ENCODE measurements around the gene TP53I3. TPM values are rescaled to one million over a fixed set of nuclear protein-coding genes. Genes with fewer than 3 reads are reported as not detected.

The TP53I3 gene
- total RNA-seq, 4 donors from 2014 or later, result 83.2 to 257 (median 128) TPM

DNA sequence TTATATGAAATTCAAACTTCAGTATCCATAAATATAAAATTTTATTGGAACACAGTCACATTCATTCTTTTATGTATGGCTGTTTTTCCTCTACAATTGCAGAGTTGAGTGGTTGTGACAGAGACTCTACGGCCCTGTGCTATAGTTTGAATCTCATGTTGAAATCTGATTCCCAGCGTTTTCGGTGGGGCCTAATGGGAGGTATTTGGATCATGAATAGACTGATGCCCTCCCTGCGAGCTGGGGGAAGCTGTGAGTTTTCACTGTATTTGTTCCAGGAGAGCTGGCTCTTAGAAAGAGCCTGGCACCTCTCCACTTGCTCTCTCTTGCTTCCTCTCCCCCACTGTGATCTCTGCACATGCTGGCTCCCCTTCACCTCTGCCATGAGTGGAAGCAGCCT lies 36.8 kb upstream of the TP53I3 start:
- H3K27me3 ChIP-seq, result no peaks in the 10 kb centered on the region
- H3K9me3 ChIP-seq, result no peaks in the 10 kb centered on the region
- in situ Hi-C loops (cut with MboI; ENCODE audit: low pct_ligation_motif_present in 1 of 4, low pct_unique_long_range_greater_than_20kb in 1 of 4, low sequenced_read_pairs in 3 of 4) (no loop called here), intact Hi-C loops (cut with DNase I; ENCODE audit: low total_unique reads) (no loop called here)
- no peaks in the 10 kb centered on the region for H3K36me3 ChIP-seq
- H3K27ac ChIP-seq, result peak overlapping the region in 1 of 4 donors; percentile 14
- H3K4me3 ChIP-seq, result no peak overlapping the region
- 75 to 80% methylated on average over 4 of the region's 4 CpGs for WGBS, 2 donors (ENCODE audit: low coverage in 1 of 2)
- no peak for TF ChIP-seq POLR2AphosphoS5 (IDR thresholded peaks at IDR 0.05)
- TF ChIP-seq EP300 (IDR thresholded peaks at IDR 0.05; ENCODE audit: low read depth), result no peak
- TF ChIP-seq, protein P1, sequence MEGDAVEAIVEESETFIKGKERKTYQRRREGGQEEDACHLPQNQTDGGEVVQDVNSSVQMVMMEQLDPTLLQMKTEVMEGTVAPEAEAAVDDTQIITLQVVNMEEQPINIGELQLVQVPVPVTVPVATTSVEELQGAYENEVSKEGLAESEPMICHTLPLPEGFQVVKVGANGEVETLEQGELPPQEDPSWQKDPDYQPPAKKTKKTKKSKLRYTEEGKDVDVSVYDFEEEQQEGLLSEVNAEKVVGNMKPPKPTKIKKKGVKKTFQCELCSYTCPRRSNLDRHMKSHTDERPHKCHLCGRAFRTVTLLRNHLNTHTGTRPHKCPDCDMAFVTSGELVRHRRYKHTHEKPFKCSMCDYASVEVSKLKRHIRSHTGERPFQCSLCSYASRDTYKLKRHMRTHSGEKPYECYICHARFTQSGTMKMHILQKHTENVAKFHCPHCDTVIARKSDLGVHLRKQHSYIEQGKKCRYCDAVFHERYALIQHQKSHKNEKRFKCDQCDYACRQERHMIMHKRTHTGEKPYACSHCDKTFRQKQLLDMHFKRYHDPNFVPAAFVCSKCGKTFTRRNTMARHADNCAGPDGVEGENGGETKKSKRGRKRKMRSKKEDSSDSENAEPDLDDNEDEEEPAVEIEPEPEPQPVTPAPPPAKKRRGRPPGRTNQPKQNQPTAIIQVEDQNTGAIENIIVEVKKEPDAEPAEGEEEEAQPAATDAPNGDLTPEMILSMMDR (IDR thresholded peaks at IDR 0.05), result no peak
- TF ChIP-seq POLR2A (IDR thresholded peaks at IDR 0.05), result no peak
- H3K4me1 ChIP-seq, result peaks cover 0 to 19% (median 8%) of the 10 kb centered on the region in 4 donors
- DNase-seq, result no peak

DNA sequence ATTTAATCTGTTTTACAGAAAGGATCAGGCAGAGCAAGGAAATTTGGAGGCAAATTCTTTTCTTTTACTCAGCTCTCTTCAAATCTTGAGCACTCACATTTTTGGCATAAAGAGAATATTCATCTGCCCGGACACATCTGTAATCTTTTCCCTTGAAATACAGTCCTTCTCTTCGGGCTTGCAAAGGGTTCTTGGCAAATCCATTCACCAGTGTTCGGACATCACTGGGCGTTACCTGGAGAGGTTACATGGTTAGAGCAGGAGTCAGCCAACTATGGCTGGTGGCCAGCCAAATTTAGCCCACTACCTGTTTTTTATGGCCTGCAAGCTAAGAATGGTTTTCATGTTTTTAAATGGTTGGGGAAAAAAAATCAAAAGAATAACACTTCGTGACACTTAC lies 36.4 kb upstream of the TP53I3 start:
- intact Hi-C loops (cut with DNase I; ENCODE audit: low total_unique reads) (no loop called here), in situ Hi-C loops (cut with MboI; ENCODE audit: low pct_ligation_motif_present in 1 of 4, low pct_unique_long_range_greater_than_20kb in 1 of 4, low sequenced_read_pairs in 3 of 4) (no loop called here)
- H3K27me3 ChIP-seq, result no peaks in the 10 kb centered on the region
- H3K4me3 ChIP-seq, result no peak overlapping the region
- H3K36me3 ChIP-seq, result no peaks in the 10 kb centered on the region
- WGBS, 2 donors (ENCODE audit: low coverage in 1 of 2), result 71 to 84% methylated on average over 5 of the region's 5 CpGs
- no peak for DNase-seq
- no peak for TF ChIP-seq EP300 (IDR thresholded peaks at IDR 0.05; ENCODE audit: low read depth)
- TF ChIP-seq, protein P1 (IDR thresholded peaks at IDR 0.05), result no peak
- TF ChIP-seq POLR2AphosphoS5 (IDR thresholded peaks at IDR 0.05), result no peak
- no peak for TF ChIP-seq POLR2A (IDR thresholded peaks at IDR 0.05)
- H3K4me1 ChIP-seq, result peaks cover 0 to 19% (median 8%) of the 10 kb centered on the region in 4 donors
- H3K27ac ChIP-seq, result peak overlapping the region in 1 of 4 donors; percentile 14
- no peaks in the 10 kb centered on the region for H3K9me3 ChIP-seq

DNA sequence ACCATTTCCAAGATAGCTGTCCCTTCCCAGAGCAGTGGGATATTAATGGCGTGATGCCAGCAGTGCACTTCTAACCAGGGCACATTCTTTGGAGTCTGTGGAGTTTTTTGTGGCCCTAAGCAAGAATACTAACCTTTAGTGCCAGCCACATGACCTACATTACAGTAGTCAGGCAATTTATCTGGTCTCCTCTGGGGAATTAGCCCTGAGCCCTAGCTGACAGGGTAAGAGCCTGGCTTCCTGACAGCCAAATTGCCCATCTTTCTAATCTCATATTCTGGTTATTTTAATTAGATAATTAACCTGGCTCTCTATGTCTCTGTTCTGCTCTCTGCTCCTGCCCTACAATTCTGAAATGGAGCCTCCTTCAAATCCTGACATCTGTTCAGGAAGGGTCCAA lies 33.3 kb upstream of the TP53I3 start:
- H3K4me1 ChIP-seq, result peaks cover 0 to 7% (median 5%) of the 10 kb centered on the region in 4 donors
- no peak overlapping the region for H3K27ac ChIP-seq
- no peaks in the 10 kb centered on the region for H3K36me3 ChIP-seq
- H3K27me3 ChIP-seq, result no peaks in the 10 kb centered on the region
- no peak for DNase-seq
- H3K4me3 ChIP-seq, result no peak overlapping the region
- TF ChIP-seq POLR2AphosphoS5 (IDR thresholded peaks at IDR 0.05) (no peak), POLR2A (IDR thresholded peaks at IDR 0.05) (no peak), EP300 (IDR thresholded peaks at IDR 0.05; ENCODE audit: low read depth) (no peak)
- TF ChIP-seq, protein P1 (IDR thresholded peaks at IDR 0.05), result no peak
- no peaks in the 10 kb centered on the region for H3K9me3 ChIP-seq
- intact Hi-C loops (cut with DNase I; ENCODE audit: low total_unique reads) (no loop called here), in situ Hi-C loops (cut with MboI; ENCODE audit: low pct_ligation_motif_present in 1 of 4, low pct_unique_long_range_greater_than_20kb in 1 of 4, low sequenced_read_pairs in 3 of 4) (no loop called here)
- 81 to 86% methylated on average over 1 of the region's 1 CpG for WGBS, 2 donors (ENCODE audit: low coverage in 1 of 2)

DNA sequence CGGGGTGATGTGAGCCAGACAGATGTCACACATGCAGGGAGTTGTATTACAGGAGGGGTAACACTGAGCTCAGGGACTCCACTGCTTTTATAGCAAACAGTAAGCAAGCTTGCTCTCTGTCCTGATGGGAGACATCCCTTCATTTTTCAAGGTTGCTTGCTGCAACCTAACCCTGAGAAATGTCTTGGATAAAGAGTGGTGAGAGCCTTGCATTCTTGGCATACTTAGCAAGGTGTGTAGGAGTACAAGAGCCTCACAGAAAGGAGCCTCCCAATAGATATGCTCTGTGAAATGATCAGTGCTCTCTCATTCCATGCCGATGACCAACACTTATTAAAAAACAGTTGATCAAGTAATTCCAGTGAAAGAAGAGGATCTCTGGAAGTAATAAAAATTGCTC lies 30.4 kb upstream of the TP53I3 start:
- TF ChIP-seq EP300 (IDR thresholded peaks at IDR 0.05; ENCODE audit: low read depth) (no peak), POLR2AphosphoS5 (IDR thresholded peaks at IDR 0.05) (no peak), POLR2A (IDR thresholded peaks at IDR 0.05) (no peak)
- TF ChIP-seq, protein P1 (IDR thresholded peaks at IDR 0.05), result no peak
- H3K4me3 ChIP-seq, result no peak overlapping the region
- no peaks in the 10 kb centered on the region for H3K36me3 ChIP-seq
- DNase-seq, result no peak
- 50 to 100% methylated on average over 1 to 2 of the region's 2 CpGs for WGBS, 2 donors (ENCODE audit: low coverage in 1 of 2)
- H3K9me3 ChIP-seq, result no peaks in the 10 kb centered on the region
- no peak overlapping the region for H3K27ac ChIP-seq
- in situ Hi-C loops (cut with MboI; ENCODE audit: low pct_ligation_motif_present in 1 of 4, low pct_unique_long_range_greater_than_20kb in 1 of 4, low sequenced_read_pairs in 3 of 4) (no loop called here), intact Hi-C loops (cut with DNase I; ENCODE audit: low total_unique reads) (no loop called here)
- H3K27me3 ChIP-seq, result no peaks in the 10 kb centered on the region
- no peaks in the 10 kb centered on the region for H3K4me1 ChIP-seq
